GM23338 (cell line): ENCODE measurements around the gene SDR39U1. TPM values are rescaled to one million over a fixed set of nuclear protein-coding genes. Genes with fewer than 3 reads are reported as not detected.
"Not testable (repeated sequence)": the region's sequence is repeated elsewhere in the genome, so short reads cannot be mapped to it uniquely, and the experiment has no call there.

Experiments
- ATAC-seq: fragments of 200-7000 bp; cut with Tn5 transposase; 3 replicates; pipeline ENCODE4 v1.9.1; 2020
- DNase-seq: peaks from one replicate; pipeline ENCODE4 v3.0.0-alpha.2; 2015; ENCODE audit warnings: low spot score
- H2AFZ ChIP-seq: fragments of 200-600 bp; sonication (generic); 2 replicates; pipeline ENCODE4 v1.8.0; 2016; ENCODE audit warnings: antibody characterized with exemption, mild to moderate bottlenecking, moderate library complexity
- H3F3A ChIP-seq: fragments of 200-600 bp; sonication (generic); replicated peaks from 2 replicates; pipeline ENCODE4 v1.8.0; 2017; ENCODE audit warnings: antibody characterized with exemption, mixed run types, low read depth
- H3K27ac ChIP-seq: fragments of 200-600 bp; sonication (generic); 2 replicates; pipeline ENCODE4 v1.6.1; 2016; ENCODE audit warnings: low read depth
- H3K27me3 ChIP-seq: fragments of 200-600 bp; sonication (generic); 2 replicates; pipeline ENCODE4 v1.8.0; 2016; ENCODE audit warnings: mild to moderate bottlenecking, mixed run types, moderate library complexity; ENCODE audit not compliant: insufficient read depth
- H3K36me3 ChIP-seq: fragments of 200-600 bp; sonication (generic); 2 replicates; pipeline ENCODE4 v1.8.0; 2016; ENCODE audit warnings: mild to moderate bottlenecking; ENCODE audit not compliant: insufficient read depth
- H3K4me1 ChIP-seq: fragments of 200-600 bp; sonication (generic); 2 replicates; pipeline ENCODE4 v1.8.0; 2016; ENCODE audit warnings: mild to moderate bottlenecking, moderate library complexity; ENCODE audit not compliant: insufficient read depth
- H3K4me2 ChIP-seq: fragments of 200-600 bp; sonication (generic); 2 replicates; pipeline ENCODE4 v1.7.1; 2017; ENCODE audit warnings: mixed run types
- H3K4me3 ChIP-seq: fragments of 200-600 bp; sonication (generic); 2 replicates; pipeline ENCODE4 v1.6.1; 2016; ENCODE audit warnings: mixed run types
- H3K79me2 ChIP-seq: fragments of 200-600 bp; sonication (generic); replicated peaks from 2 replicates; pipeline ENCODE4 v1.8.0; 2017; ENCODE audit warnings: mild to moderate bottlenecking; ENCODE audit not compliant: insufficient read depth
- H3K9me2 ChIP-seq: fragments of 200-600 bp; sonication (generic); 2 replicates; pipeline ENCODE4 v1.8.0; 2017; ENCODE audit not compliant: insufficient read depth
- H4K20me1 ChIP-seq: fragments of 200-600 bp; sonication (generic); replicated peaks from 2 replicates; pipeline ENCODE4 v1.8.0; 2017; ENCODE audit warnings: mild to moderate bottlenecking; ENCODE audit not compliant: insufficient read depth
- H3K27ac Mint-ChIP-seq: 2 replicates; pipeline ENCODE4 v1.8.0; 2020; ENCODE audit warnings: inconsistent platforms, mild to moderate bottlenecking, moderate library complexity, mixed read lengths
- H3K27me3 Mint-ChIP-seq: 3 replicates; pipeline ENCODE4 v1.8.0; 2022; ENCODE audit warnings: low read depth, mild to moderate bottlenecking, moderate library complexity, mixed read lengths, inconsistent platforms; ENCODE audit not compliant: insufficient read depth, poor library complexity
- H3K36me3 Mint-ChIP-seq: 3 replicates; pipeline ENCODE4 v1.8.0; 2021; ENCODE audit warnings: low read depth, mild to moderate bottlenecking, inconsistent platforms, moderate library complexity, mixed read lengths
- H3K4me1 Mint-ChIP-seq: 3 replicates; pipeline ENCODE4 v1.8.0; 2020; ENCODE audit warnings: mild to moderate bottlenecking, inconsistent platforms, mixed read lengths
- H3K4me3 Mint-ChIP-seq: 3 replicates; pipeline ENCODE4 v1.8.0; 2021; ENCODE audit warnings: moderate library complexity, mild to moderate bottlenecking, inconsistent platforms, mixed read lengths
- H3K9me3 Mint-ChIP-seq: 3 replicates; pipeline ENCODE4 v1.8.0; 2020; ENCODE audit warnings: moderate library complexity, mild to moderate bottlenecking, inconsistent platforms, mixed read lengths
- CREB1 ChIP-seq: fragments of 250-450 bp; sonication (Bioruptor Pico); IDR thresholded peaks from 2 replicates; pipeline ENCODE4 v1.5.0; 2020; ENCODE audit warnings: low read depth, mild to moderate bottlenecking, moderate library complexity
- POLR2AphosphoS5 ChIP-seq: IDR thresholded peaks from 2 replicates; pipeline ENCODE4 v1.6.1; 2016; ENCODE audit warnings: antibody characterized with exemption, low read depth
- long read RNA-seq: library from polyadenylated mRNA; unstranded; transcript quantifications from one replicate; pipeline ENCODE4 v2.0.0, GENCODE V29; 2020; ENCODE audit not compliant: unreplicated experiment
- polyA plus RNA-seq: library from polyadenylated mRNA; unstranded; fragments of >200 nt; fragmentation: Nextera tagmentation; extraction: Ambion mirVana; gene quantifications from 2 replicates; pipeline ENCODE4 v1.2.1, GENCODE V29; 2016
- total RNA-seq: library from RNA; depleted of rRNA; stranded (reverse); fragments of >200 nt; shearing (Covaris generic); gene quantifications from 2 replicates; pipeline ENCODE4 v1.2.3, GENCODE V29; 2014; rRNA removed
- TF ChIP-seq, protein P1 (sequence below): IDR thresholded peaks from 2 replicates; pipeline ENCODE4 v1.6.1; 2016; ENCODE audit warnings: antibody characterized with exemption
- TF ChIP-seq, protein P2 (sequence below), 2 experiments: fragments of 200-600 bp in 1 of 2; sonication (generic) in 1 of 2; conservative IDR thresholded peaks; 2 replicates each; pipeline versions ENCODE4 v1.5.1 to v1.6.1; 2016 to 2017; ENCODE audit warnings: antibody characterized with exemption in 2 of 2, low read depth in 2 of 2, mild to moderate bottlenecking in 2 of 2, moderate library complexity in 1 of 2

SDR39U1 gene, protein sequence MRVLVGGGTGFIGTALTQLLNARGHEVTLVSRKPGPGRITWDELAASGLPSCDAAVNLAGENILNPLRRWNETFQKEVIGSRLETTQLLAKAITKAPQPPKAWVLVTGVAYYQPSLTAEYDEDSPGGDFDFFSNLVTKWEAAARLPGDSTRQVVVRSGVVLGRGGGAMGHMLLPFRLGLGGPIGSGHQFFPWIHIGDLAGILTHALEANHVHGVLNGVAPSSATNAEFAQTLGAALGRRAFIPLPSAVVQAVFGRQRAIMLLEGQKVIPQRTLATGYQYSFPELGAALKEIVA
- total RNA-seq (9.0 and 22.9 TPM in 2 replicates), polyA plus RNA-seq (60.6 and 66.5 TPM in 2 replicates)
- long read RNA-seq, transcript SDR39U1-203 (5 exons, 1,507 nt): minor isoform, 5 of 47 reads
- long read RNA-seq, transcript SDR39U1-201 (6 exons, 1,233 nt): major isoform, 12 of 47 reads
- long read RNA-seq, partial matches to known transcripts: 2 of 47 reads
- long read RNA-seq, other reads (novel, unspliced or antisense): 16 of 47 reads

DNA sequence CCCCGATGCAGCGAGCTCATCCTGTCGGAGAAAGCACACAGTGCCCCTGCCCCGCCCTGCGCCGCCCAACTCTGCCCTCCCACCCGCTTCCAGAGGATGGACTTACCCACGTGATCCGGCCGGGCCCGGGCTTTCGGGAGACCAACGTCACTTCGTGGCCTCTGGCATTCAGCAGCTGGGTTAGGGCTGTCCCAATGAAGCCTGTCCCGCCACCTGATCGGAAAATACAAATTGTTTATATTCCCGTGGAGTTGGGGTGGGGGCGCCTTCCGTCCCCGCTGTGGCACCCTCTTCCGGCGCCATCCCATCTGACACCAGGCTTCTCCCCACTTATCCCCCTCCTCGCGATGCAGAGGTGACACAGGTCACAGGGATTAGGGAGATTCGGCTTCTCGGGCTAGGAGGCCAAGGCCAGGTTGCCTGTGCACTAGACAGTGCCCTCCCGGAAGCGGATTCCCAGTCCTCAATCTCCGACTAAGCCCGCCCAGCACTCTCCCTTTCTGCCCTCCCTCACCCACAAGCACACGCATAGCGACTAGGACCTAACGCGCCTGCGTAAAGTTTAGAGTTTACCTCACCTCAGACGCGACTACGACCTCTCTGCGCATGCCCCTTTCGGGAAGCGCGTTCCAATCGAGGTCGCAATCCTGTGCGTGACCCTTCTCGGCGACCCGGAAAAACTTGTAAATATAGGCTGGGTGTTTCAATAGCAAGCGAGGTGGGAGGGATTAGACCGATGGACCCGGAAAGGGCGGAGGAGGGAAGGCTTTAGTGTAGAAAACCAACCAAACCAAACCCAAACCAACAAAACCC, at the start of gene SDR39U1:
TSS of gene SDR39U1 (minus strand) at position 537 of the 813 bp plus-strand sequence. CDS start at position 530, 7 bp downstream.
- Histone ChIP-seq H3K4me3 (peak within 1 kb of the TSS; percentile 70), H3K79me2 (peaks cover 13% of the 10 kb centered on the region), H3F3A (peaks cover 7% of the 10 kb centered on the region; the same call in 1 of the 2 replicates), H3K36me3 (peaks cover 7% of the 10 kb centered on the region; the same call in 1 of the 2 replicates), H3K9me2 (no peaks in the 10 kb centered on the region), H3K27ac (peak within 1 kb of the TSS; percentile 97), H3K4me2 (peak within 1 kb of the TSS; percentile 84), H2AFZ (peak within 1 kb of the TSS; percentile 43), H3K4me1 (peaks cover 13% of the 10 kb centered on the region), H3K27me3 (no peaks in the 10 kb centered on the region), H4K20me1 (no peaks in the 10 kb centered on the region; the same call in 1 of the 2 replicates)
- Mint-ChIP-seq H3K36me3 (peaks cover 36% of the 10 kb centered on the region), H3K4me1 (peaks cover 5% of the 10 kb centered on the region; the same call in 1 of the 3 replicates), H3K4me3 (peak within 1 kb of the TSS; percentile 88), H3K27me3 (peaks cover 2% of the 10 kb centered on the region), H3K27ac (peak within 1 kb of the TSS; percentile 99), H3K9me3 (no peaks in the 10 kb centered on the region)
- TF ChIP-seq, protein P1, sequence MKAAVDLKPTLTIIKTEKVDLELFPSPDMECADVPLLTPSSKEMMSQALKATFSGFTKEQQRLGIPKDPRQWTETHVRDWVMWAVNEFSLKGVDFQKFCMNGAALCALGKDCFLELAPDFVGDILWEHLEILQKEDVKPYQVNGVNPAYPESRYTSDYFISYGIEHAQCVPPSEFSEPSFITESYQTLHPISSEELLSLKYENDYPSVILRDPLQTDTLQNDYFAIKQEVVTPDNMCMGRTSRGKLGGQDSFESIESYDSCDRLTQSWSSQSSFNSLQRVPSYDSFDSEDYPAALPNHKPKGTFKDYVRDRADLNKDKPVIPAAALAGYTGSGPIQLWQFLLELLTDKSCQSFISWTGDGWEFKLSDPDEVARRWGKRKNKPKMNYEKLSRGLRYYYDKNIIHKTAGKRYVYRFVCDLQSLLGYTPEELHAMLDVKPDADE: peak; percentile 63; the same call in 1 of the 2 replicates
- TF ChIP-seq POLR2AphosphoS5 (peak; percentile 56), CREB1 (peak; percentile 64)
- TF ChIP-seq, protein P2, sequence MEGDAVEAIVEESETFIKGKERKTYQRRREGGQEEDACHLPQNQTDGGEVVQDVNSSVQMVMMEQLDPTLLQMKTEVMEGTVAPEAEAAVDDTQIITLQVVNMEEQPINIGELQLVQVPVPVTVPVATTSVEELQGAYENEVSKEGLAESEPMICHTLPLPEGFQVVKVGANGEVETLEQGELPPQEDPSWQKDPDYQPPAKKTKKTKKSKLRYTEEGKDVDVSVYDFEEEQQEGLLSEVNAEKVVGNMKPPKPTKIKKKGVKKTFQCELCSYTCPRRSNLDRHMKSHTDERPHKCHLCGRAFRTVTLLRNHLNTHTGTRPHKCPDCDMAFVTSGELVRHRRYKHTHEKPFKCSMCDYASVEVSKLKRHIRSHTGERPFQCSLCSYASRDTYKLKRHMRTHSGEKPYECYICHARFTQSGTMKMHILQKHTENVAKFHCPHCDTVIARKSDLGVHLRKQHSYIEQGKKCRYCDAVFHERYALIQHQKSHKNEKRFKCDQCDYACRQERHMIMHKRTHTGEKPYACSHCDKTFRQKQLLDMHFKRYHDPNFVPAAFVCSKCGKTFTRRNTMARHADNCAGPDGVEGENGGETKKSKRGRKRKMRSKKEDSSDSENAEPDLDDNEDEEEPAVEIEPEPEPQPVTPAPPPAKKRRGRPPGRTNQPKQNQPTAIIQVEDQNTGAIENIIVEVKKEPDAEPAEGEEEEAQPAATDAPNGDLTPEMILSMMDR (conservative IDR thresholded peaks at IDR 0.05; ENCODE audit: low read depth in 2 of 2): no peak
- ATAC-seq: peak; percentile 90
- DNase-seq: peak; percentile 99

DNA sequence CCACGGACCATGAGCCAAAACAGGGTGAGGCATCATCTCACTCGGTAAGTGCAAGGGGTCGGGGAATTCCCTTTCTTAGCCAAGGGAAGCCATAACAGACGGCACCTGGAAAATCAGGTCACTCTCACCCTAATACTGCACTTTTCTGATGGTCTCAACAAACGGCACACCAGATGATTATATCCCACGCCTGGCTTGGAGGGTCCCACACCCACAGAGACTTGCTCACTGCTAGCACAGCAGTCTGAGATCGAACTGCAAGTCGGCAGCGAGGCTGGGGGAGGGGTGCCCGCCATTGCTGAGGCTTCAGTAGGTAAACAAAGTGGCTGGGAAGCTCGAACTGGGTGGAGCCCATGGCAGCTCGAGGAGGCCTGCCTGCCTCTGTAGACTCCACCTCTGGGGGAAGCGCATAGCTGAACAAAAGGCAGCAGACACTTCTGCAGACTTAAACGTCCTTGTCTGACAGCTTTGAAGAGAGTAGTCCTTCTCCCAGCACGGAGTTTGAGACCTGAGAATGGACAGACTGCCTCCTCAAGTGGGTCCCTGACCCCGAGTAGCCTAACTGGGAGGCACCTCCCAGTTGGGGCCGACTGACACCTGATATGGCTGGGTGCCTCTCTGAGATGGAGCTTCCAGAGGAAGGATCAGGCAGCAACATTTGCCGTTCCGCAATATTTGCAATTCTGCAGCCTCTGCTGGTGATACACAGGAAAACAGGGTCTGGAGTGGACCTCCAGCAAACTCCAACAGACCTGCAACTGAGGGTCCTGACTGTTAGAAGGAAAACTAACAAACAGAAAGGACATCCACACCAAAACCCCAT, 49.2 kb upstream of the SDR39U1 start:
- H3K4me2 ChIP-seq, DNase-seq, H2AFZ ChIP-seq, H3K79me2 ChIP-seq, H3K4me3 Mint-ChIP-seq, H3K4me3 ChIP-seq, H3K36me3 Mint-ChIP-seq, H3K27me3 ChIP-seq, H3K4me1 Mint-ChIP-seq, H3K27ac Mint-ChIP-seq, H3K27ac ChIP-seq, H3K36me3 ChIP-seq, H3F3A ChIP-seq, ATAC-seq, H3K9me2 ChIP-seq, H3K4me1 ChIP-seq, H3K27me3 Mint-ChIP-seq, H4K20me1 ChIP-seq: not testable (repeated sequence)
- peaks cover 31% of the 10 kb centered on the region for H3K9me3 Mint-ChIP-seq
